ENCODE results near the gene ANGPTL7.

Gene ANGPTL7

GRCh38 chr1:11237356-11237755, 48.2 kb downstream of the ANGPTL7 start:
- TF ChIP-seq CTCF (IDR thresholded peaks at IDR 0.05; ENCODE audit: insufficient read depth, low read length, missing control alignments), result no peak
- CTCF ChIA-PET, result interaction anchor here (0.8 to 16.2 kb wide), 4 partner anchors 12 to 406 kb away, joined by 3 to 456 read pairs (median 6); no protein-coding TSS in a partner anchor
- no peak overlapping the region for H3K4me3 ChIP-seq (ENCODE audit: low read depth, low read length)
- DNase-seq (ENCODE audit: low read depth, low spot score), result no peak
- POLR2A ChIA-PET, result no interaction called here

GRCh38 chr1:11238311-11238710, 49.2 kb downstream of the ANGPTL7 start:
- ChIA-PET CTCF (interaction anchor here (1.0 to 16.2 kb wide), 4 partner anchors 11 to 405 kb away, joined by 3 to 456 read pairs (median 6); no protein-coding TSS in a partner anchor), POLR2A (interaction anchor here (0.6 kb wide), 2 partner anchors 63 to 635 kb away, joined by 3 read pairs; no protein-coding TSS in a partner anchor)
- TF ChIP-seq CTCF (IDR thresholded peaks at IDR 0.05; ENCODE audit: insufficient read depth, low read length, missing control alignments), result no peak
- DNase-seq (ENCODE audit: low read depth, low spot score), result no peak
- H3K4me3 ChIP-seq (ENCODE audit: low read depth, low read length), result no peak overlapping the region

GRCh38 chr1:11245248-11245647, 56.1 kb downstream of the ANGPTL7 start:
- CTCF ChIA-PET, result interaction anchor here (1.5 to 16.2 kb wide), 3 partner anchors 8 to 398 kb away, joined by 7 to 456 read pairs (median 88); no protein-coding TSS in a partner anchor
- no peak for TF ChIP-seq CTCF (IDR thresholded peaks at IDR 0.05; ENCODE audit: insufficient read depth, low read length, missing control alignments)
- DNase-seq (ENCODE audit: low read depth, low spot score), result no peak
- POLR2A ChIA-PET, result no interaction called here
- H3K4me3 ChIP-seq (ENCODE audit: low read depth, low read length), result no peak overlapping the region

Measured in AG04449 (cell line).